DOHH2 (cell line): ENCODE results near the gene MYF5.

Experiments used
- H3F3A ChIP-seq: fragments of 200-600 bp; sonication (generic), shearing (Covaris generic); 2 replicates; pipeline ENCODE4 v1.6.0; 2016; ENCODE audit warnings: antibody characterized with exemption, mild to moderate bottlenecking; ENCODE audit not compliant: control insufficient read depth, insufficient read depth
- H3K27ac ChIP-seq: fragments of 200-600 bp; sonication (generic); 2 replicates; pipeline ENCODE4 v1.5.1; 2014; ENCODE audit warnings: low read depth, mild to moderate bottlenecking, low read length, moderate library complexity
- H3K27me3 ChIP-seq: fragments of 200-600 bp; sonication (generic); 2 replicates; pipeline ENCODE4 v1.6.1; 2014; ENCODE audit warnings: mild to moderate bottlenecking, low read length, mixed read lengths; ENCODE audit not compliant: control insufficient read depth
- H3K36me3 ChIP-seq: fragments of 200-600 bp; sonication (generic); 2 replicates; pipeline ENCODE4 v1.6.1; 2014; ENCODE audit warnings: mild to moderate bottlenecking, low read length, moderate library complexity, mixed read lengths; ENCODE audit not compliant: control insufficient read depth
- H3K4me1 ChIP-seq: fragments of 200-600 bp; sonication (generic); 2 replicates; pipeline ENCODE4 v1.6.1; 2014; ENCODE audit warnings: mild to moderate bottlenecking, low read length, mixed read lengths; ENCODE audit not compliant: control insufficient read depth
- H3K4me2 ChIP-seq: fragments of 200-600 bp; sonication (generic); 2 replicates; pipeline ENCODE4 v1.6.0; 2014; ENCODE audit warnings: mild to moderate bottlenecking, low read length, moderate library complexity
- H3K4me3 ChIP-seq: fragments of 200-600 bp; sonication (generic); 2 replicates; pipeline ENCODE4 v1.5.1; 2014; ENCODE audit warnings: mild to moderate bottlenecking, low read length, mixed read lengths
- H3K79me2 ChIP-seq: fragments of 200-600 bp; sonication (generic); 2 replicates; pipeline ENCODE4 v1.6.1; 2014; ENCODE audit warnings: mild to moderate bottlenecking, low read length, mixed read lengths; ENCODE audit not compliant: control insufficient read depth
- H3K9me2 ChIP-seq: fragments of 200-600 bp; sonication (generic); replicated peaks from 2 replicates; pipeline ENCODE4 v1.6.1; 2014; ENCODE audit warnings: mild to moderate bottlenecking, low read length, mixed read lengths; ENCODE audit not compliant: control insufficient read depth
- H3K9me3 ChIP-seq: fragments of 200-600 bp; sonication (generic); 2 replicates; pipeline ENCODE4 v1.6.1; 2014; ENCODE audit warnings: antibody characterized with exemption, low read length, mixed read lengths; ENCODE audit not compliant: control insufficient read depth, insufficient read depth
- H4K20me1 ChIP-seq: fragments of 200-600 bp; sonication (generic); 2 replicates; pipeline ENCODE4 v1.6.0; 2014; ENCODE audit warnings: low read depth, mild to moderate bottlenecking, antibody characterized with exemption, low read length, moderate library complexity; ENCODE audit not compliant: control insufficient read depth, insufficient read depth
- EZH2phosphoT487 ChIP-seq: fragments of 200-600 bp; sonication (generic); IDR thresholded peaks from 2 replicates; pipeline ENCODE4 v1.6.1; 2017; ENCODE audit warnings: borderline replicate concordance, mild to moderate bottlenecking, antibody characterized with exemption, low read length, moderate library complexity, mixed read lengths
- TF ChIP-seq, protein P1 (sequence below): fragments of 200-600 bp; sonication (generic); IDR thresholded peaks from one replicate; pipeline ENCODE4 v1.5.1; 2014; ENCODE audit warnings: antibody characterized with exemption, mild to moderate bottlenecking, low read depth, low read length; ENCODE audit not compliant: poor library complexity, severe bottlenecking

The MYF5 gene

DNA sequence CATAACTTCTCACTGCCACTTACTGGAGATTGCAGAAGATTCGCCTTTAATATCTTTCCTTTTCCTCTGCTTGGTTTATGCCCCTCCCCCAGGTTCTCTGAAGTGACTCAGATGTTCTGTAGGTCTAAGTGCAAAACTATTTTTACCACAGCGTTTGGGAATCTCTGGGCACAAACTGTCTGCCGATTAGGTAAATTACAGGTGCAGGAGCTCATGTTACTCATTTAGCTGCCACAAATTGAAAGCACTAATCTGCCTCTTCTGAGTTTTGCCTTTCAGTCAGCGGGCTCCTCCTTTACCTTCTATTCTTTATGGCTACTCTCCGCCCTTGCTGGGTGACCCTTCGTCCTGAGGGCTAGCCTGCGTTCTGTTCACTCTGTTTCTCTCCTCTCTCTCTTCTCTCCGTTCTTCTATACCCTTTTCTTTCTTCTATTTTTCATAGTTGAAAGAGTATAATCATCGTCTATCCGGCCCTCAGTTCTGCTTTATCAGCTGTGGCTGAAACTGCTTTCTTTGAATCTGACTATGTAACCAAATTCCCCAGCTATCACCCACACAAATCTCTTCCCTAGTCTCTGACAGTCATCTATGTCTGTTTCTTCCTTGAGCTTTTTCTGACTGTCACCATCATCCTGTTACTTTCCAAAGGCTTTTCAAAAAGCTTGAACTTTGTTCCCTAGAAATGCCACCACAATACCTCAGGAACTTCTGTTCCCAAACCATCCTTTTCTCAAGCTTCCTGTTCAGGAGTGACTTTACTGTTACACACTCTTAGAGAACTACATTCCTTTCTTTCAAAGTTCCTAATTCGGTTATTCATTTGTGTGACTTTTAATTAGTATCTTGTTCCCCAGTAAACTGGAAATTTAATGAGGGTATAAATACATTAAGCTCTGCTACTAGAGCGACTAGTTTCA is 13.6 kb upstream of the MYF5 start:
- Histone ChIP-seq H3K9me2 (no peaks in the 10 kb centered on the region), H3K27ac (no peak overlapping the region), H3K4me2 (no peak overlapping the region), H3K27me3 (no peaks in the 10 kb centered on the region), H3K79me2 (no peaks in the 10 kb centered on the region), H3K9me3 (no peaks in the 10 kb centered on the region; the same call in 1 of the 2 replicates), H4K20me1 (no peaks in the 10 kb centered on the region), H3F3A (no peaks in the 10 kb centered on the region), H3K36me3 (no peaks in the 10 kb centered on the region), H3K4me3 (no peak overlapping the region), H3K4me1 (no peaks in the 10 kb centered on the region)
- TF ChIP-seq, protein P1, sequence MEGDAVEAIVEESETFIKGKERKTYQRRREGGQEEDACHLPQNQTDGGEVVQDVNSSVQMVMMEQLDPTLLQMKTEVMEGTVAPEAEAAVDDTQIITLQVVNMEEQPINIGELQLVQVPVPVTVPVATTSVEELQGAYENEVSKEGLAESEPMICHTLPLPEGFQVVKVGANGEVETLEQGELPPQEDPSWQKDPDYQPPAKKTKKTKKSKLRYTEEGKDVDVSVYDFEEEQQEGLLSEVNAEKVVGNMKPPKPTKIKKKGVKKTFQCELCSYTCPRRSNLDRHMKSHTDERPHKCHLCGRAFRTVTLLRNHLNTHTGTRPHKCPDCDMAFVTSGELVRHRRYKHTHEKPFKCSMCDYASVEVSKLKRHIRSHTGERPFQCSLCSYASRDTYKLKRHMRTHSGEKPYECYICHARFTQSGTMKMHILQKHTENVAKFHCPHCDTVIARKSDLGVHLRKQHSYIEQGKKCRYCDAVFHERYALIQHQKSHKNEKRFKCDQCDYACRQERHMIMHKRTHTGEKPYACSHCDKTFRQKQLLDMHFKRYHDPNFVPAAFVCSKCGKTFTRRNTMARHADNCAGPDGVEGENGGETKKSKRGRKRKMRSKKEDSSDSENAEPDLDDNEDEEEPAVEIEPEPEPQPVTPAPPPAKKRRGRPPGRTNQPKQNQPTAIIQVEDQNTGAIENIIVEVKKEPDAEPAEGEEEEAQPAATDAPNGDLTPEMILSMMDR = no peak
- no peak for TF ChIP-seq EZH2phosphoT487

DNA sequence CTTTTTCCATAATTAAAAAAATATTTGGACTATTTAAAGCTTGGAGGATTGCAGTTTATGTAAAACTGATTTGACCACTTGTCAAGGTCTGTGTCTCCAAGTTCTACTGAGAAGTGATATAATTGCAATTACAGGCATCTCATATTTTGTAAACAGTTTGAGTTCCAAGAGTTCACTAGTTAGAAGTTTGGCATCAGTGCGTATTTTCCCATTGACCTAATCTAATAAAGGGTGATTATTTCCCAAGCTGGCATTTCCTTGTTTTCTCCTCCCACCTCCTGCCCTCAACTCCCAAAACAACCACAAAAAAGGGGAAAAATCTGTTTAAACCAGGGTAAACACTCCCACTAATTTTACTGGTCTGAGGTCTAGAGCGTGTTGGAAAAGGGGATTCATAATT is 12.3 kb upstream of the MYF5 start:
- Histone ChIP-seq H3K4me1 (no peaks in the 10 kb centered on the region), H3K4me2 (no peak overlapping the region), H3K27me3 (no peaks in the 10 kb centered on the region), H3K27ac (no peak overlapping the region), H3F3A (no peaks in the 10 kb centered on the region), H3K36me3 (no peaks in the 10 kb centered on the region), H3K79me2 (no peaks in the 10 kb centered on the region), H3K9me2 (no peaks in the 10 kb centered on the region), H3K4me3 (no peak overlapping the region), H3K9me3 (no peaks in the 10 kb centered on the region; the same call in 1 of the 2 replicates), H4K20me1 (no peaks in the 10 kb centered on the region)
- TF ChIP-seq, protein P1 = no peak
- no peak for TF ChIP-seq EZH2phosphoT487

DNA sequence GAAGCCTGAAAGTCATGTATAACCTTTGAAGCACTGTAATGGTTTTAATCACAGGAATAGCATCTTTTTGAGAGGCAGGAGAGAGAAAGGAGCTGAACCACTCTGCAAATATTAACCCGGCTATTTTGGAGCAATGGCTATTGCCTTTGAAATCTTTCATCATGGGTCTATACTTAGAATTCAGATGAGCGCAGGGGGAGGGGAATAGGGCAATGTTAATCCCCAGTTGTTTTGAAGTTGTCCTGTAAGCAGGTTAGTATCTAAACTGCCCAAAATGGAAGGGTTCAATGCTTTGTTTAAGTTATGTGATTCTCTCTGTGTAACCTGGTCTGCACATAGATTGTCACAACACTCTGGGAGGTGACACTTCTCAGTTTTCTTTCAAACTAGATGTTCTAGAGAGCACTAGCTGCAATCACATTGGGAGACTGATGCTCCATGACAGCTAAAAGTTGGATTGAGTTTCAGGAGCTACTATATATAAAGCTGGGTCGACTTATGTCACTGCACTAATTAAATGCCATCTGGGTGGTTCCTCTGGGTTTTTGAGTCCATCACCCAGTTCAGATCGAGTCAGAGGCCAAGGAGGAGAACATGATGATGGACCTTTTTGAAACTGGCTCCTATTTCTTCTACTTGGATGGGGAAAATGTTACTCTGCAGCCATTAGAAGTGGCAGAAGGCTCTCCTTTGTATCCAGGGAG is 9.4 kb upstream of the MYF5 start, which contains the start of gene MYF6:
Gene MYF6 (plus strand): TSS at position 509 of the 704 bp plus-strand sequence. CDS start 86 bp downstream, at position 595.
- H3K4me2 ChIP-seq = no peak within 1 kb of the TSS
- H3K27me3 ChIP-seq = no peaks in the 10 kb centered on the region
- H3K9me2 ChIP-seq = no peaks in the 10 kb centered on the region
- TF ChIP-seq, protein P1 = no peak
- no peak for TF ChIP-seq EZH2phosphoT487
- no peaks in the 10 kb centered on the region for H4K20me1 ChIP-seq
- no peaks in the 10 kb centered on the region for H3K4me1 ChIP-seq
- H3K4me3 ChIP-seq = no peak within 1 kb of the TSS
- H3K79me2 ChIP-seq = no peaks in the 10 kb centered on the region
- no peak within 1 kb of the TSS for H3K27ac ChIP-seq
- no peaks in the 10 kb centered on the region for H3K36me3 ChIP-seq
- no peaks in the 10 kb centered on the region for H3F3A ChIP-seq
- no peaks in the 10 kb centered on the region; the same call in 1 of the 2 replicates for H3K9me3 ChIP-seq
